IMR-90 (cell line): Measurements from ENCODE around the gene ADGRF3. TPM values are rescaled to one million over a fixed set of nuclear protein-coding genes. Genes with fewer than 3 reads are reported as not detected.

Source experiments
- ATAC-seq: fragments of 200-7000 bp; cut with Tn5 transposase; 2 replicates; pipeline ENCODE4 v1.9.1; 2020; ENCODE audit warnings: low read depth, mild to moderate bottlenecking, moderate library complexity
- BruUV-seq: library from RNA; stranded (reverse); fragments of 400-500 nt; replicated peaks from 2 replicates; lab custom pipeline; 2021; lab: Mats Ljungman, UMichigan
- CTCF ChIA-PET: fragments of 300-600 bp; formaldehyde crosslinking; extraction: SDS; loops from one replicate; lab custom pipeline; 2021; ENCODE audit warnings: antibody characterized with exemption; lab: Yijun Ruan, JAX
- POLR2A ChIA-PET: fragments of 300-600 bp; sonication (Branson Sonifier 250); formaldehyde crosslinking; loops from one replicate; lab custom pipeline; 2022; ENCODE audit warnings: antibody characterized with exemption; ENCODE audit not compliant: unreplicated experiment; lab: Charles Lee
- DNase-seq: peaks from one replicate; pipeline ENCODE4 v3.0.0; 2013
- H2AFZ ChIP-seq: replicated peaks from 2 replicates; pipeline ENCODE3; 2013; ENCODE audit warnings: low read length, mild to moderate bottlenecking; ENCODE audit not compliant: poor library complexity
- H2AK5ac ChIP-seq: 2 replicates; pipeline ENCODE4 v1.6.1; 2013; ENCODE audit warnings: low read depth, low read length, inconsistent platforms
- H2AK9ac ChIP-seq: replicated peaks from 2 replicates; pipeline ENCODE3; 2013; ENCODE audit warnings: mild to moderate bottlenecking, low read depth, low read length, moderate library complexity; ENCODE audit not compliant: poor library complexity
- H2BK120ac ChIP-seq: 2 replicates; pipeline ENCODE4 v1.6.1; 2013; ENCODE audit warnings: low read depth, low read length, inconsistent platforms
- H2BK15ac ChIP-seq: 3 replicates; pipeline ENCODE4 v1.6.1; 2013; ENCODE audit warnings: low read depth, low read length, inconsistent platforms
- H2BK20ac ChIP-seq: 2 replicates; pipeline ENCODE4 v1.6.1; 2013; ENCODE audit warnings: low read depth, mild to moderate bottlenecking, inconsistent platforms, low read length, moderate library complexity
- H2BK5ac ChIP-seq: 2 replicates; pipeline ENCODE4 v1.6.1; 2013; ENCODE audit warnings: mild to moderate bottlenecking, low read depth, low read length, inconsistent platforms; ENCODE audit not compliant: poor library complexity, severe bottlenecking
- H3K14ac ChIP-seq: replicated peaks from 2 replicates; pipeline ENCODE4 v1.6.1; 2013; ENCODE audit warnings: low read depth, low read length, inconsistent platforms
- H3K18ac ChIP-seq: 2 replicates; pipeline ENCODE4 v1.6.1; 2013; ENCODE audit warnings: low read depth, low read length, control low read depth
- H3K23ac ChIP-seq: 2 replicates; pipeline ENCODE4 v1.6.1; 2013; ENCODE audit warnings: low read depth, low read length, inconsistent platforms
- H3K27ac ChIP-seq: 2 replicates; pipeline ENCODE4 v1.5.1; 2013; ENCODE audit warnings: mild to moderate bottlenecking, control low read depth, low read length; ENCODE audit not compliant: insufficient read depth
- H3K27me3 ChIP-seq: 2 replicates; pipeline ENCODE4 v1.6.1; 2013; ENCODE audit warnings: low read length; ENCODE audit not compliant: control insufficient read depth, insufficient read depth
- H3K36me3 ChIP-seq: 2 replicates; pipeline ENCODE4 v1.6.1; 2013; ENCODE audit warnings: low read length, mixed read lengths; ENCODE audit not compliant: control insufficient read depth, insufficient read depth
- H3K4ac ChIP-seq: 2 replicates; pipeline ENCODE4 v1.6.1; 2013; ENCODE audit warnings: low read depth, low read length, inconsistent platforms
- H3K4me1 ChIP-seq: 2 replicates; pipeline ENCODE4 v1.6.1; 2013; ENCODE audit warnings: low read length, mixed read lengths; ENCODE audit not compliant: control insufficient read depth, insufficient read depth
- H3K4me2 ChIP-seq: 2 replicates; pipeline ENCODE4 v1.6.1; 2013; ENCODE audit warnings: low read depth, mild to moderate bottlenecking, control low read depth, low read length, moderate library complexity
- H3K4me3 ChIP-seq: 2 replicates; pipeline ENCODE4 v1.5.1; 2013; ENCODE audit warnings: low read depth, mild to moderate bottlenecking, control low read depth, low read length, moderate library complexity; ENCODE audit not compliant: insufficient read depth
- H3K56ac ChIP-seq: 2 replicates; pipeline ENCODE4 v1.6.1; 2013; ENCODE audit warnings: low read length, inconsistent platforms; ENCODE audit not compliant: insufficient read depth; ENCODE audit errors: extremely low read depth
- H3K79me1 ChIP-seq, 2 experiments: 2 replicates each; pipeline ENCODE4 v1.6.1; 2013; ENCODE audit warnings: low read length in 2 of 2, inconsistent platforms in 1 of 2, low read depth in 1 of 2
- H3K9ac ChIP-seq: 2 replicates; pipeline ENCODE4 v1.6.1; 2013; ENCODE audit warnings: low read depth, low read length, control low read depth
- H3K9me1 ChIP-seq: 2 replicates; pipeline ENCODE4 v1.6.1; 2013; ENCODE audit warnings: low read length, inconsistent platforms; ENCODE audit not compliant: insufficient read depth
- H3K9me3 ChIP-seq: 2 replicates; pipeline ENCODE4 v1.6.1; 2013; ENCODE audit warnings: low read length; ENCODE audit not compliant: control insufficient read depth, insufficient read depth
- H4K20me1 ChIP-seq: 2 replicates; pipeline ENCODE4 v1.6.1; 2013; ENCODE audit warnings: low read length, inconsistent platforms; ENCODE audit not compliant: insufficient read depth
- H4K5ac ChIP-seq: 2 replicates; pipeline ENCODE4 v1.6.1; 2013; ENCODE audit warnings: mild to moderate bottlenecking, low read depth, low read length, control low read depth
- H4K8ac ChIP-seq, 2 experiments: 2 replicates each; pipeline ENCODE4 v1.6.1; 2013; ENCODE audit warnings: low read depth in 2 of 2, low read length in 2 of 2, control low read depth in 1 of 2, inconsistent platforms in 1 of 2
- H4K91ac ChIP-seq: 2 replicates; pipeline ENCODE4 v1.6.1; 2013; ENCODE audit warnings: low read depth, low read length, inconsistent platforms; ENCODE audit not compliant: insufficient read depth
- BHLHE40 ChIP-seq: fragments of 150-350 bp; IDR thresholded peaks from 2 replicates; pipeline ENCODE4 v1.6.1; 2016; ENCODE audit warnings: mild to moderate bottlenecking, low read depth, low read length
- CEBPB ChIP-seq: IDR thresholded peaks from 2 replicates; pipeline ENCODE4 v1.6.1; 2012; ENCODE audit warnings: low read depth, low read length, improper control_type of control experiment
- CHD1 ChIP-seq: IDR thresholded peaks from 2 replicates; pipeline ENCODE4 v1.6.1; 2012; ENCODE audit warnings: low read depth, low read length, improper control_type of control experiment
- CTCF ChIP-seq: conservative IDR thresholded peaks from 2 replicates; pipeline ENCODE4 v1.5.1; 2012; ENCODE audit warnings: mild to moderate bottlenecking, low read depth, low read length, improper control_type of control experiment
- ELK1 ChIP-seq: fragments of 150-350 bp; IDR thresholded peaks from 2 replicates; pipeline ENCODE4 v1.6.1; 2016; ENCODE audit warnings: low read depth, mild to moderate bottlenecking, low read length, moderate library complexity, borderline replicate concordance
- FOS ChIP-seq: fragments of 150-350 bp; IDR thresholded peaks from 2 replicates; pipeline ENCODE4 v1.6.1; 2016; ENCODE audit warnings: low read depth, low read length
- MAFK ChIP-seq: IDR thresholded peaks from 2 replicates; pipeline ENCODE4 v1.6.1; 2012; ENCODE audit warnings: low read depth, low read length, improper control_type of control experiment
- MAZ ChIP-seq: IDR thresholded peaks from 2 replicates; pipeline ENCODE4 v1.6.1; 2012; ENCODE audit warnings: low read depth, mild to moderate bottlenecking, low read length, improper control_type of control experiment, moderate library complexity, borderline replicate concordance
- MXI1 ChIP-seq: IDR thresholded peaks from 2 replicates; pipeline ENCODE4 v1.6.1; 2012; ENCODE audit warnings: low read depth, mild to moderate bottlenecking, low read length, moderate library complexity, borderline replicate concordance
- NFE2L2 ChIP-seq: fragments of 150-350 bp; IDR thresholded peaks from 2 replicates; pipeline ENCODE4 v1.6.1; 2016; ENCODE audit warnings: low read depth, mild to moderate bottlenecking, low read length
- POLR2A ChIP-seq: IDR thresholded peaks from 2 replicates; pipeline ENCODE4 v1.6.1; 2012; ENCODE audit warnings: mild to moderate bottlenecking, low read depth, low read length
- RAD21 ChIP-seq: IDR thresholded peaks from 2 replicates; pipeline ENCODE4 v1.6.1; 2012; ENCODE audit warnings: low read length, improper control_type of control experiment
- RCOR1 ChIP-seq: IDR thresholded peaks from 2 replicates; pipeline ENCODE4 v1.6.1; 2012; ENCODE audit warnings: mild to moderate bottlenecking, low read length, improper control_type of control experiment; ENCODE audit not compliant: insufficient replicate concordance
- RFX5 ChIP-seq: IDR thresholded peaks from 2 replicates; pipeline ENCODE4 v1.8.0; 2012; ENCODE audit warnings: low read depth, mild to moderate bottlenecking, low read length, moderate library complexity
- SMC3 ChIP-seq: fragments of 150-350 bp; IDR thresholded peaks from 2 replicates; pipeline ENCODE4 v1.6.1; 2016; ENCODE audit warnings: low read depth, mild to moderate bottlenecking, antibody characterized with exemption, low read length, moderate library complexity
- WGBS, 2 experiments: methylation state at CpG; one replicate each; pipeline versions ENCODE4 v1.1.5 to v1.1.7; 2013; ENCODE audit warnings: missing lambda C conversion rate in 2 of 2; ENCODE audit not compliant: insufficient read length in 1 of 2; ENCODE audit errors: extremely low coverage in 2 of 2; 5-methylcytosine and 5-hydroxymethylcytosine counted together
- dilution Hi-C: fragments of 300-500 bp; cut with HindIII; formaldehyde crosslinking; loops from one replicate; pipeline ENCODE4 v1.14.3; 2018; ENCODE audit warnings: low sequenced_read_pairs; ENCODE audit not compliant: unreplicated experiment
- in situ Hi-C: fragments of 300-500 bp; cut with MboI; formaldehyde crosslinking; loops from 3 replicates; pipeline ENCODE4 v1.14.3; 2019; ENCODE audit warnings: low sequenced_read_pairs, inconsistent platforms, mixed read lengths
- intact Hi-C: fragments of 100-400 bp; cut with micrococcal nuclease; formaldehyde crosslinking; loops from 2 replicates; pipeline ENCODE4 v1.10.0; 2022
- polyA plus RNA-seq, 3 experiments: library from polyadenylated mRNA; depleted of rRNA; stranded (reverse); fragments of >200 nt; gene quantifications; 2 replicates each; pipeline ENCODE4 v1.2.3, GENCODE V29; 2012; ENCODE audit warnings: low replicate concordance in 1 of 3
- total RNA-seq: library from RNA; depleted of rRNA; stranded (reverse); fragments of >200 nt; gene quantifications from 2 replicates; pipeline ENCODE4 v1.2.3, GENCODE V29; 2012
- TF ChIP-seq, protein P1 (sequence below): fragments of 150-350 bp; IDR thresholded peaks from 2 replicates; pipeline ENCODE4 v1.6.1; 2017; ENCODE audit warnings: mild to moderate bottlenecking, antibody characterized with exemption, low read length, low read depth

The ADGRF3 gene
- total and polyA plus RNA-seq, 2 of the 4 experiments (the other 2 are of a cell fraction), result 0.15 TPM; not detected in 1

- H2BK15ac ChIP-seq, result no peak overlapping the region
Observed at GRCh38 chr2:26279886-26280285, 66.7 kb downstream of the ADGRF3 start.

More at GRCh38 chr2:26279886-26280285, 66.7 kb downstream of the ADGRF3 start:
- Histone ChIP-seq H3K27me3 (no peaks in the 10 kb centered on the region), H3K9me3 (no peaks in the 10 kb centered on the region), H4K5ac (no peak overlapping the region), H4K20me1 (no peaks in the 10 kb centered on the region), H4K8ac (no peak overlapping the region), H3K4me3 (no peak overlapping the region), H3K27ac (no peak overlapping the region), H3K4me1 (peaks cover 2% of the 10 kb centered on the region; the same call in 1 of the 2 replicates), H2AFZ (no peak overlapping the region), H3K36me3 (peaks cover 34% of the 10 kb centered on the region), H3K23ac (no peak overlapping the region), H2BK20ac (no peak overlapping the region), H3K9me1 (peaks cover 5% of the 10 kb centered on the region), H2AK9ac (no peak overlapping the region), H3K79me1 (peaks cover 1 to 3% of the 10 kb centered on the region in 2 experiments; a peak in 3 of 4 replicates), H4K91ac (no peak overlapping the region), H2BK120ac (no peak overlapping the region), H3K4ac (no peak overlapping the region), H3K9ac (no peak overlapping the region), H2AK5ac (no peak overlapping the region), H3K18ac (no peak overlapping the region), H2BK5ac (no peak overlapping the region), H3K14ac (no peak overlapping the region), H3K4me2 (no peak overlapping the region), H3K56ac (no peak overlapping the region)
- ChIA-PET CTCF (interaction anchor here (0.6 kb wide), 1 partner anchor 293 kb away, joined by 4 read pairs; no protein-coding TSS in a partner anchor), POLR2A (no interaction called here)
- in situ Hi-C loops, result no loop called here
- no peak for ATAC-seq
- no TSS peak for BruUV-seq
- dilution Hi-C loops, result no loop called here
- DNase-seq, result no peak
- intact Hi-C loops, result no loop called here
- TF ChIP-seq BHLHE40 (no peak), RFX5 (no peak), RAD21 (no peak), FOS (no peak), CHD1 (no peak), CEBPB (no peak), MXI1 (no peak), RCOR1 (no peak), MAZ (no peak), ELK1 (no peak), SMC3 (no peak), CTCF (no peak), NFE2L2 (no peak), MAFK (no peak), POLR2A (no peak)
- TF ChIP-seq, protein P1, sequence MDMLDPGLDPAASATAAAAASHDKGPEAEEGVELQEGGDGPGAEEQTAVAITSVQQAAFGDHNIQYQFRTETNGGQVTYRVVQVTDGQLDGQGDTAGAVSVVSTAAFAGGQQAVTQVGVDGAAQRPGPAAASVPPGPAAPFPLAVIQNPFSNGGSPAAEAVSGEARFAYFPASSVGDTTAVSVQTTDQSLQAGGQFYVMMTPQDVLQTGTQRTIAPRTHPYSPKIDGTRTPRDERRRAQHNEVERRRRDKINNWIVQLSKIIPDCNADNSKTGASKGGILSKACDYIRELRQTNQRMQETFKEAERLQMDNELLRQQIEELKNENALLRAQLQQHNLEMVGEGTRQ, result no peak
- WGBS, 2 experiments, result no CpG with 5 or more reads among the region's 3 CpGs
